HG02798 (cell line): ENCODE results near the gene EPB41L2.

Experiments used
- ATAC-seq: cut with Tn5 transposase; IDR thresholded peaks from one replicate; pipeline ENCODE4 v1.9.1; 2021; ENCODE audit warnings: mild to moderate bottlenecking; ENCODE audit not compliant: unreplicated experiment, poor library complexity

The EPB41L2 gene

DNA sequence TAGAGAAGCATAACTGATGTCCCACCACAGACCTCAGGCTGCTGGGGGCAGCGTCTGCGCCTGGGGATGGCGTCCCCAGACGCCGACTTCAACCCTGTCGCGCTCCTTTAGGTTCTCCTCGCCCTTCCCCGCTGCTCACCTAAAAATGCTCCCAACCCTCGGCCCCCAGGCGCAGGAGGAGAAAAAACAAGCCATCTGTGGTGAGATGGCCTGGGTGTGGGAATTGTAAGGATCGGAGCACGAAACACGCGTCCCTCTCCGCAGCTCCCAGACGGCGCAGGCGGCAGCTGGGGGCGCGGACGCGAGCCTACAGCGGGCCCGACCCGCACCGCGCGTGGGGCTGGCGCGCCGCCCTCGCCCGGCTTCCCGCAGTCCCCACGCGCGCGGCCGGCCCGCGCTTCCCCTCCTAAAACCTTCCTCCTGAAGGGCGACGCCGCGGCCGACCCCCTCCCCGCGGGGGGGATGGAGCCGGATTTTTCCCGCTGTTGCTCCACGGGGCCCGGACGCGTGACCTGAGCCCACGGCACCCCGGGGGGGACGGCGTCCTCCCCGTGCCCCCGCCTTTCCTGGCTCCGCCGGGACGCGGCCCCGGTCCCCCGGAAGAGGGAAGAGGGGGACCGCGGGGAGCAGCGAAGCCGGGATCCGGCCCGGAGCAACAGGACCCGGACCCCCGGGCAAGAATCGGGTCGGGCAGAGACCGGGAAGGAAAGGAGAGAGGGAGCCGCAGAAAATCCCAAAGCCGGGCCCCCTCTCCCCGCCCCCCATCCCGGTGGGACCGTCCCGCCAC, 611 bp downstream of the EPB41L2 start:
- ATAC-seq = no peak

- ATAC-seq = no peak
Measured at GRCh38 chr6:131061751-131062119, 1.3 kb downstream of the EPB41L2 start.

- ATAC-seq = no peak
Measured at GRCh38 chr6:131061041-131061750, 1.8 kb downstream of the EPB41L2 start.

DNA sequence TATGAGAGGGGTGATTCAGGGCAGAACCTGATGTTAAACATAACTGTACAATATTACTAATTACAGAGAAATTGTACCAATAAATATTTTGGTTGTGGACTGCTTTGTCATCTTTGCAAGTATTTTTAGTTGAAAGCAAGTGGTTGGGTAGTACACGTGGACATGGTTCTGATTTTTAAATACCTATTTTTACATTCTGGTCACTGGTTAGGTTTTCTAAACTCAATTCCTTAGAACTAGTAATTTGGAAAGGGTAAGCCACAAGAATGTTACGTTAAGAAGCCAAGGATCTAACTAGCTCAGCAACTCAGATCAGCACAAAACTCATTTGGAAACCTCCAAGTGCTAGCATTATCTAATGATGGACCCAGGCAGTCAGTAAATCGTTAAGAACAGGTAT, 2.7 kb downstream of the EPB41L2 start:
- ATAC-seq = no peak

DNA sequence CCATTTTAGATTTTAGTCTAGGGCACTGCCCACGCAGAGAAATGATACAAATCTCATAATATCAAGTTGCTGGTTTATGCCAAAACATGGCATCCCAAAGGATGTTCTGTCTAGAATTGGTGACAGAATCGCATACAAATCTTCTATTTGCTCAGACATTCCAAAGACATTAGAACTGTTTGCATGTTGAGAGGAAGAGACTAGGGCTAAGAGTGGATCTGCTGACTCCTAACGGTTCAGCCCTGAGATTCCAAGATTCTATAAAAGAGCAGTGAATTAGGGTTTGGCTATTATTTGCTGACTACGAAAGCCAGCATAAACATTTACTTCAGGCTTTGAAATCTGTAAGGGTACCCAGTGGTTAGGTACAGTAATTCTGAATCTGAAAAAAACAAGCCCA, 3.6 kb downstream of the EPB41L2 start:
- ATAC-seq = no peak

DNA sequence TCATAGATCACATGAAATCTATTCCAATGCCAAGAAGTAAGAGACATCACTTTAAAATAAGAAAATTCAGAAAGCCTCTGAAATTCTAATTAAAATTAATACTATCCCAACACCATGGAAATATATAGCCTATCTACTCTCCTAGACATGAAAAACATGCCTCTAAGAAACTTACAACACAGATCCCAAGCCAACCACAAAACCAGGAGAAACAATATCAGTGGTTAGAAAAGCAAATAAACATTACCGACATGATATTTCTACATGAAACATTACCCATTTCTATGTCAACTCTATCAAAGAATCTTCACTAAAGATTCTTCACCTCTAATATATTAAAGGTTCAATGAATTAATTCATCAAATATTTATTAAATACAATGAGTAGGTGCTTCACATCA, 4.8 kb downstream of the EPB41L2 start:
- no peak for ATAC-seq

DNA sequence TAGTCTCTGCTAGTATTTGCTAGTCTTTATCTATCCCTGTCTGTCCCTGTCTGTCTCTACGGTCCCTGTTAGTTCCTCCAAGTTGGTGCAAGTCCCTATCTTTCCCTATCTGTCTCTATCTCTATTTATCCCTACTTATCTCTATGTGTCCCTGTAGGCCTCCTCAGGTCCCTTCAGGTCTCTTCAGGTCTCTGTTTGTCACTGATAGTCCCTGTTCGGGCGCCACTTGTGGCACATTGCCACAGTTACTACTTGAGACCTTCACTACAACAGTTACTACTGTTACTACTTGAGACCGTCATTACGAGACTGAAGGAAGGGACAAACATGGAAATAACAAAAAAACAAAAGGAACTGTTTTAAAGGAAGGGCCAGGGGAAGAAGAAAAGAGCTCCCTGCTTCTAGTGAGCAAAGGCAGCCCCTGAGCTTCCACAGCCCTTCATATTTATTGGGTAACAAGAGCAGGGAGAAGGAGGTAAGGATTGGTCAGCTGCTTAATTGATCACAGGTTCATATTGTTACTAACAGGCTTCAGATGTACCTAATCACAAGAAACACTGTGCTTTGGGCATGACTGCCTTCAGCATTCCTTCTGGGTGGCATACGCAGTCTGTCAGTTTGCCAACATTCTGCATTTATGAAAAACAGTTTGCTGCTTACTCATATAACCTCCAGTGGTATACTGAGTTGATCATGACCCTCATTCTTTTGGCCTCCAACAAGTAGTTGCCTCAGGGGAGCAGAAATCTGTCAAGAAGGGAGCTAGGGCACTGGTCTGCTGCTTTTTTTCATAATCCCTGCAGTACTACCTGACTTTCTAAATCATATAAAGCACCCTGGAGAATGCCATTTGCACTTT, 8.4 kb downstream of the EPB41L2 start:
- ATAC-seq = no peak

- no peak for ATAC-seq
Measured at GRCh38 chr6:131053546-131054240, 9.4 kb downstream of the EPB41L2 start.

GRCh38 chr6:131052181-131052580, 10.9 kb downstream of the EPB41L2 start:
- no peak for ATAC-seq

DNA sequence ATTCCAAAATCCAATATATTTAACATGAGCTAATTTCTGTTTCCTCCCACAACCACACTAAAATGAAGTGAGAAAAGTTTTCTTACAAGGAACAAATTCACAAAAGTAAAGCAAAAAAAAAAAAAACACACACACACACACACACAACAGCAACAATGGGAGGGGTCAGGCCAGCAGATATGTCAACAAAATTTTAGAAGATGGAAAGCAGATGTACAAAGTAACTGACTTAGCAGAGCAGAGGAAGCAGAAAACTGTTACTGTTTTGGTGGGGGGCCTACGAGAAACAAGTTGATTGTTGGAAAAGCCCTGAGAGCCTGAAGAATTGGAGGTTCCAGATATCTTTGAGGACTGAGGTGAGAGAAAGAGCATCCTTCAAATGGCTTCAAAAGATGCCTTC, 11.7 kb downstream of the EPB41L2 start:
- ATAC-seq = no peak

DNA sequence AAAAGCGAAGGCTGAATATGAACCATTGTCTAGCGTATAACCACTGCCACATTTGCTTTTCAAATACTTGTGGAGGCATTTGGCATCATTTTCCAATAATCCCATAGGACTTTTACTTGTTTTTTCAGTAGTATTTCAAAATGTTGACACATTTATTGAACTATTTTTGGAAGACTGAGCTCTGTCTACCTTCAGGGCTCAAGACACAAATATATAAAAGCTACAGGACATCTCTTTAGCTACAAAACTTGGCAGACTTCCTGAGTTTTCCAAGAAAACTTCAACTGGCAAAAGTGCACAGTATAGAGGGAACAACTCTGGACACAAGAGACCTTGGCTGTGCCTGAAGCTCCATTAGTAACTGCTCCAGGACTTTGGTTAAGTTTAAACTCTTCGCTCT, 13.4 kb downstream of the EPB41L2 start:
- ATAC-seq = no peak

- no peak for ATAC-seq
Measured at GRCh38 chr6:131048933-131049515, 14.0 kb downstream of the EPB41L2 start.

DNA sequence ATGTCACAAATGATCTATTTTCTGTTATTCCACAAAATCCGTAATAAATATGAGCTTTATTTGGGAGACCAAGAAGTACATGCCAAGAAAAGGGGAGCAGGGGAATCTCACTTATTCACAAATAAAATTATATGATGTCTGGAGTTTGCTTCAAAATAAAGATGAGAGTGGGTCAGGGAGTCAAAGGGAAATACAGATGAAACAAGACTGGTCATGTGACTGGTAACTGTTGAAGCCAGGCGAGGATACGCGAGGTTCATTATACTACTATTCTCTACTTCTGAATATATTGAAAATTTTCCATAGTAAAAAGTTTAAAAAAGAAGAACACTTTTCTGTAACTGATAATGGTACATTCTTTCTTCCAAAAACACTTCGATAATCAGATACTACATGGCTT, 14.6 kb downstream of the EPB41L2 start:
- ATAC-seq = no peak

- no peak for ATAC-seq
Measured at GRCh38 chr6:131045139-131045538, 17.9 kb downstream of the EPB41L2 start.

GRCh38 chr6:131043902-131044447, 19.1 kb downstream of the EPB41L2 start:
- ATAC-seq = no peak

GRCh38 chr6:131042664-131043063, 20.4 kb downstream of the EPB41L2 start:
- no peak for ATAC-seq

- no peak for ATAC-seq
Measured at GRCh38 chr6:131041814-131042213, 21.2 kb downstream of the EPB41L2 start.

- ATAC-seq = no peak
Measured at GRCh38 chr6:131040866-131041265, 22.2 kb downstream of the EPB41L2 start.

- no peak for ATAC-seq
Measured at GRCh38 chr6:131039345-131039680, 23.7 kb downstream of the EPB41L2 start.
